H1 (cell line): Measurements from ENCODE around the gene GTF2E1. TPM values are rescaled to one million over a fixed set of nuclear protein-coding genes. Genes with fewer than 3 reads are reported as not detected.
"Not testable (repeated sequence)": the region's sequence is repeated elsewhere in the genome, so short reads cannot be mapped to it uniquely, and the experiment has no call there.

ENCODE experiments used
- CTCF ChIA-PET: fragments of 300-600 bp; sonication (Branson Sonifier 250); formaldehyde crosslinking; loops from one replicate; lab custom pipeline; 2021; ENCODE audit not compliant: partially characterized antibody; lab: Charles Lee
- POLR2A ChIA-PET: fragments of 300-600 bp; sonication (Branson Sonifier 250); formaldehyde crosslinking; loops from one replicate; lab custom pipeline; 2021; ENCODE audit warnings: inconsistent platforms; ENCODE audit not compliant: partially characterized antibody; lab: Charles Lee
- DNase-seq, 2 experiments: peaks; one replicate each; pipeline versions ENCODE4 v3.0.0 to v3.0.0-alpha.2; 2010 to 2022; ENCODE audit warnings: low spot score in 2 of 2, low read depth in 1 of 2, mixed read lengths in 1 of 2
- FAIRE-seq: peaks from 2 replicates; lab custom pipeline; 2011; peaks lifted over from hg19 to GRCh38; lab: Jason Lieb, UNC
- H2AFZ ChIP-seq: 2 replicates; pipeline ENCODE4 v1.8.1; 2012; ENCODE audit warnings: low read length, inconsistent platforms
- H2AK5ac ChIP-seq: 2 replicates; pipeline ENCODE4 v1.6.1; 2013; ENCODE audit warnings: low read depth, low read length
- H2BK120ac ChIP-seq: replicated peaks from 2 replicates; pipeline ENCODE3; 2013; ENCODE audit warnings: low read depth, low read length, inconsistent platforms
- H2BK12ac ChIP-seq: 2 replicates; pipeline ENCODE4 v1.6.1; 2013; ENCODE audit warnings: low read depth, low read length
- H2BK15ac ChIP-seq: 2 replicates; pipeline ENCODE4 v1.6.1; 2013; ENCODE audit warnings: low read length
- H2BK20ac ChIP-seq: 2 replicates; pipeline ENCODE4 v1.6.1; 2013; ENCODE audit warnings: low read length
- H2BK5ac ChIP-seq: 2 replicates; pipeline ENCODE4 v1.6.1; 2013; ENCODE audit warnings: low read depth, low read length
- H3K14ac ChIP-seq: 2 replicates; pipeline ENCODE4 v1.6.1; 2013; ENCODE audit warnings: inconsistent platforms; ENCODE audit not compliant: insufficient read length
- H3K18ac ChIP-seq: 2 replicates; pipeline ENCODE4 v1.6.1; 2013; ENCODE audit warnings: low read length; ENCODE audit errors: extremely low read depth
- H3K23ac ChIP-seq: 2 replicates; pipeline ENCODE4 v1.6.1; 2013; ENCODE audit warnings: inconsistent platforms; ENCODE audit not compliant: insufficient read length
- H3K23me2 ChIP-seq: 2 replicates; pipeline ENCODE4 v1.6.1; 2013; ENCODE audit warnings: low read depth, low read length
- H3K27ac ChIP-seq: 2 replicates; pipeline ENCODE4 v1.6.1; 2011; ENCODE audit warnings: low read depth, low read length, inconsistent platforms
- H3K27me3 ChIP-seq, 4 experiments: replicated peaks in 1 of 4; 1 replicate in 1 of 4; 2 replicates in 3 of 4; pipeline versions ENCODE4 v1.6.1 to v1.8.1; 2011 to 2013; ENCODE audit warnings: low read length in 3 of 4, mild to moderate bottlenecking in 3 of 4, inconsistent platforms in 2 of 4, mixed read lengths in 2 of 4, moderate library complexity in 1 of 4; ENCODE audit not compliant: control insufficient read depth in 3 of 4, insufficient read depth in 3 of 4; ENCODE audit errors: extremely low read depth in 1 of 4
- H3K36me3 ChIP-seq, 4 experiments: 2 replicates each; pipeline versions ENCODE4 v1.6.1 to v1.8.1; 2011 to 2013; ENCODE audit warnings: mild to moderate bottlenecking in 4 of 4, low read length in 3 of 4, moderate library complexity in 2 of 4, control low read depth in 1 of 4, inconsistent platforms in 1 of 4; ENCODE audit not compliant: insufficient read depth in 4 of 4, control insufficient read depth in 2 of 4
- H3K4ac ChIP-seq: replicated peaks from 2 replicates; pipeline ENCODE3; 2013; ENCODE audit warnings: low read length, low read depth, mixed read lengths, inconsistent platforms; ENCODE audit not compliant: insufficient read length
- H3K4me1 ChIP-seq, 4 experiments: replicated peaks in 1 of 4; 1 replicate in 1 of 4; 2 replicates in 3 of 4; pipeline versions ENCODE4 v1.6.1 to v1.8.1; 2011 to 2013; ENCODE audit warnings: low read length in 3 of 4, inconsistent platforms in 2 of 4, mixed read lengths in 1 of 4; ENCODE audit not compliant: insufficient read depth in 4 of 4, control insufficient read depth in 3 of 4
- H3K4me2 ChIP-seq, 2 experiments: 2 replicates each; pipeline versions ENCODE4 v1.6.1 to v1.8.1; 2011 to 2013; ENCODE audit warnings: low read depth in 2 of 2, low read length in 2 of 2, control low read depth in 1 of 2, inconsistent platforms in 1 of 2, mild to moderate bottlenecking in 1 of 2; ENCODE audit not compliant: insufficient read depth in 1 of 2
- H3K4me3 ChIP-seq, 4 experiments: fragments of 200-600, 300-600 bp in 1 of 4; sonication (generic), shearing (Covaris generic), sonication (Bioruptor Twin) in 1 of 4; 2 replicates each; pipeline versions ENCODE4 v1.5.1 to v1.8.1; 2011 to 2016; ENCODE audit warnings: low read length in 4 of 4, low read depth in 3 of 4, control low read depth in 2 of 4, inconsistent platforms in 2 of 4, mild to moderate bottlenecking in 2 of 4, mixed read lengths in 1 of 4, moderate library complexity in 1 of 4; ENCODE audit not compliant: insufficient read depth in 2 of 4; ENCODE audit errors: extremely low read depth in 1 of 4
- H3K56ac ChIP-seq: replicated peaks from 2 replicates; pipeline ENCODE3; 2013; ENCODE audit warnings: low read depth, mild to moderate bottlenecking, mixed read lengths, low read length, inconsistent platforms; ENCODE audit not compliant: insufficient read length
- H3K79me1 ChIP-seq: 2 replicates; pipeline ENCODE4 v1.6.1; 2013; ENCODE audit warnings: low read depth, low read length, control low read depth
- H3K79me2 ChIP-seq, 2 experiments: 2 replicates each; pipeline versions ENCODE4 v1.6.1 to v1.8.1; 2012 to 2013; ENCODE audit warnings: low read length in 2 of 2, mild to moderate bottlenecking in 2 of 2, inconsistent platforms in 1 of 2; ENCODE audit not compliant: insufficient read depth in 2 of 2, control insufficient read depth in 1 of 2
- H3K9ac ChIP-seq, 4 experiments: replicated peaks in 1 of 4; 1 replicate in 1 of 4; 2 replicates in 3 of 4; pipeline versions ENCODE4 v1.6.1 to v1.8.1; 2011 to 2013; ENCODE audit warnings: low read depth in 3 of 4, low read length in 3 of 4, control low read depth in 2 of 4, mild to moderate bottlenecking in 2 of 4, moderate library complexity in 2 of 4, inconsistent platforms in 1 of 4; ENCODE audit errors: extremely low read depth in 1 of 4
- H3K9me3 ChIP-seq, 2 experiments: 2 replicates each; pipeline versions ENCODE4 v1.6.1 to v1.8.1; 2012 to 2013; ENCODE audit warnings: mild to moderate bottlenecking in 2 of 2, moderate library complexity in 2 of 2, control low read depth in 1 of 2, inconsistent platforms in 1 of 2, low read depth in 1 of 2, low read length in 1 of 2, mixed read lengths in 1 of 2; ENCODE audit not compliant: insufficient read depth in 2 of 2
- H4K20me1 ChIP-seq, 2 experiments: replicated peaks in 1 of 2; 2 replicates each; pipeline versions ENCODE3 to v1.8.1; 2011 to 2013; ENCODE audit warnings: inconsistent platforms in 2 of 2, low read length in 2 of 2, mild to moderate bottlenecking in 1 of 2; ENCODE audit not compliant: insufficient read depth in 2 of 2, control insufficient read depth in 1 of 2
- H4K5ac ChIP-seq: 2 replicates; pipeline ENCODE4 v1.6.1; 2013; ENCODE audit warnings: low read length, low read depth, mixed read lengths, inconsistent platforms; ENCODE audit not compliant: insufficient read length
- H4K8ac ChIP-seq: 2 replicates; pipeline ENCODE4 v1.8.0; 2013; ENCODE audit warnings: mild to moderate bottlenecking, moderate library complexity, low read length, inconsistent platforms; ENCODE audit not compliant: insufficient read depth; ENCODE audit errors: extremely low read depth
- H4K91ac ChIP-seq: replicated peaks from 2 replicates; pipeline ENCODE3; 2013; ENCODE audit warnings: low read length, mixed read lengths, inconsistent platforms; ENCODE audit not compliant: insufficient read length
- CTBP2 ChIP-seq: IDR thresholded peaks from 2 replicates; pipeline ENCODE4 v1.7.0; 2011; ENCODE audit warnings: borderline replicate concordance, mild to moderate bottlenecking, moderate library complexity, mixed read lengths, low read length; ENCODE audit not compliant: insufficient read depth, insufficient read length
- EZH2 ChIP-seq: fragments of 200-600 bp; sonication (generic); IDR thresholded peaks from 2 replicates; pipeline ENCODE4 v1.7.1; 2012; ENCODE audit warnings: low read depth, mild to moderate bottlenecking, moderate library complexity, low read length, inconsistent platforms; ENCODE audit not compliant: severe bottlenecking
- SP2 ChIP-seq: IDR thresholded peaks from 2 replicates; pipeline ENCODE4 v1.6.1; 2012; ENCODE audit warnings: mild to moderate bottlenecking, low read length, inconsistent platforms
- WGBS, 2 experiments: shearing (Covaris generic) in 1 of 2; methylation state at CpG; one replicate each; pipeline versions ENCODE4 v1.1.6 to v1.1.7; 2013 to 2015; ENCODE audit warnings: low lambda C conversion rate in 2 of 2, mixed read lengths in 2 of 2, inconsistent platforms in 1 of 2, low coverage in 1 of 2, missing lambda C conversion rate in 1 of 2; ENCODE audit not compliant: insufficient replicate concordance in 2 of 2, insufficient coverage in 1 of 2, insufficient read length in 1 of 2; ENCODE audit errors: extremely low coverage in 1 of 2, missing lambda C conversion rate in 1 of 2; 5-methylcytosine and 5-hydroxymethylcytosine counted together
- polyA plus RNA-seq, 7 experiments: library from polyadenylated mRNA; depleted of rRNA in 3 of 7; stranded (reverse) in 5 of 7; unstranded in 2 of 7; fragments of >200 nt in 5 of 7; fragments of 200-250 nt in 2 of 7; gene quantifications; 1 replicate in 5 of 7; 2 replicates in 1 of 7; 4 replicates in 1 of 7; pipeline versions ENCODE4 v1.2.1 to v1.2.3, GENCODE V29; 2011 to 2013; ENCODE audit warnings: missing spikeins in 2 of 7, mixed read lengths in 2 of 7
- total RNA-seq: library from RNA; stranded (reverse); fragmentation: NEBNext Ultra II Directional; extraction: Animal tissue kit (Norgen Biotek cat#: 25700); gene quantifications from 2 replicates; pipeline ENCODE4 v1.2.1, GENCODE V29; 2021
- TF ChIP-seq, protein P1 (sequence below): IDR thresholded peaks from 2 replicates; pipeline ENCODE4 v1.6.1; 2012; ENCODE audit warnings: inconsistent platforms

GTF2E1 gene
- total and polyA plus RNA-seq, 2 of the 8 experiments (the other 6 are each of a cell fraction or from before 2014, with no cell fraction given), result 37.4 to 73.3 TPM

DNA sequence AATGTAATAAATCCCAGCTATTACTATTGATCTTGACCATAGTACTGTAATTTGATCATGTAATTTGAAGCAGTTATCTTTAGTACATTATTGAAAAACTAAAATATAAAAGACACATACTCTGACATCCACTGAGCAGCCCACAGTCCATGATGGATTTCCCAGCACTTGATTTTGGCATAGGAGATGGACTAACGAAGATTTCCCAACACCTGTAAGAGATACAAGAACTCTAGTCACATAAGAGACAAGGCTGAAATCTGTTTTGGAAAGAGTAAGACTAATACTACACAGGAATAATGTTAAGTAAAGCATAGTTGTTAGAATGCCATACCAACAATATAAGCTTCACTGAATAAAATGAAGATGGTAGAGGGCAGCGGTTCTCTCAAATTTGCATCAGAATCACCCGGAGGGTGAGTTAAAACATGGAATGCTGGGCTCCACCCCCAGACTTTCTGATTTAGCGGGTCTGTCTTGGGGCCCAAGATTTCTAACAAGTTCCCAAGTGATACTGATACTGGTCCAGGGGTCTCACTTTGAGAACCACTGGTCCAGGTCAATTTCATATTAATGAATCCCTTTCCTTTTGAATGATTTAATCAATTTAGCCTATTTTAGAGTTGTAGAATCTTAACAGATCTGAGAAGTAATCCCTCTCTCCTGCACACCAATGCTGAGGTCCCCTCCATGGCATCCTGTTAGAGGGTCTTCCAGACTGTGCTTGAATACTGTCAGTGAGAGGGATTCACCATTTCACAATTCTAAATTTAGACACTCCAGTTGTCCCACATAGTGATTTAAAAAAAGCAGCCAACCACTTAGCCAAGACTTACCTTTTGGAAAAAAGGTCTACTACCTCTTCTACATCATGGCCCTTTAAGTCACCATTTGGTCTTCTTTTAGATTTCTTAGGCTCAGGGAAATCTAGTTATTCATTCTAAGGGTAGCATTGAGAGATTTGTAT, 11.7 kb upstream of the GTF2E1 start (continued):
- TF ChIP-seq, protein P1, sequence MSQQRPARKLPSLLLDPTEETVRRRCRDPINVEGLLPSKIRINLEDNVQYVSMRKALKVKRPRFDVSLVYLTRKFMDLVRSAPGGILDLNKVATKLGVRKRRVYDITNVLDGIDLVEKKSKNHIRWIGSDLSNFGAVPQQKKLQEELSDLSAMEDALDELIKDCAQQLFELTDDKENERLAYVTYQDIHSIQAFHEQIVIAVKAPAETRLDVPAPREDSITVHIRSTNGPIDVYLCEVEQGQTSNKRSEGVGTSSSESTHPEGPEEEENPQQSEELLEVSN, result no peak
- TF ChIP-seq EZH2, result no peak
- TF ChIP-seq CTBP2, result no peak
- no peak for TF ChIP-seq SP2
- TF ChIP-seq, all 59 proteins: peak for 0

DNA sequence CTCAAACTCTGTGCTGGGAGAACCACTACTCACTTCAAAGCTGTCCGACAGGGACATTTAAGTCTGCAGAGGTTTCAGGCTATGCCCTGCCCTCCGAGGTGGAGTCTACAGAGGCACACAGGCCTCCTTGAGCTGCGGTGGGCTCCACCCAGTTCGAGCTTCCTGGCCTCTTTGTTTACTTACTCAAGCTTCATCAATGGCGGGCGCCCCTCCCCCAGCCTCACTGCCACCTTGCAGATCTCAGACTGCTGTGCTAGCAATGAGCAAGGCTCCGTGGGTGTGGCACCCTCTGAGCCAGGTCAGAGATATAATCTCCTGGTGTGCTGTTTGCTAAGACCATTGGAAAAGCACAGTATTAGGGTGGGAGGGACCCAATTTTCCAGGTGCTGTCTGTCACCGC, 4.5 kb upstream of the GTF2E1 start:
- H3K9ac ChIP-seq, H3K4me1 ChIP-seq, H4K8ac ChIP-seq, H3K14ac ChIP-seq, FAIRE-seq, H3K79me1 ChIP-seq, H2BK5ac ChIP-seq, H3K23ac ChIP-seq, H3K4ac ChIP-seq, H3K4me3 ChIP-seq, H3K23me2 ChIP-seq, H2AFZ ChIP-seq, H3K18ac ChIP-seq, H2BK15ac ChIP-seq, H2BK12ac ChIP-seq, H3K4me2 ChIP-seq, H3K56ac ChIP-seq, H2BK20ac ChIP-seq, H2BK120ac ChIP-seq, H4K20me1 ChIP-seq, H4K91ac ChIP-seq, H3K79me2 ChIP-seq, H3K27ac ChIP-seq, H2AK5ac ChIP-seq, H3K27me3 ChIP-seq, DNase-seq, H4K5ac ChIP-seq: not testable (repeated sequence)
- CTCF ChIA-PET, result interaction anchor here (1.3 kb wide), 1 partner anchor 170 kb away, joined by 3 read pairs; no protein-coding TSS in a partner anchor
- POLR2A ChIA-PET, result interaction anchor here (0.6 kb wide), 1 partner anchor 52 kb away, joined by 3 read pairs; no protein-coding TSS in a partner anchor
- WGBS, 2 experiments, result 94% methylated on average over 8 of the region's 8 CpGs; no CpG with 5 or more reads in 1 of the 2 experiments
- Histone ChIP-seq H3K9me3 (peaks cover 14 to 22% of the 10 kb centered on the region in 2 experiments), H3K36me3 (peaks cover 0 to 17% (median 1%) of the 10 kb centered on the region in 4 experiments; a peak in 3 of 8 replicates)
